WTC11 (cell line): ENCODE data around the gene TSEN54. TPM values are rescaled to one million over a fixed set of nuclear protein-coding genes. Genes with fewer than 3 reads are reported as not detected.

ENCODE experiments used
- ATAC-seq: fragments of 200-7000 bp; cut with Tn5 transposase; 2 replicates; pipeline ENCODE4 v1.10.0; 2021; ENCODE audit warnings: mild to moderate bottlenecking, moderate library complexity
- CTCF ChIA-PET: fragments of 300-600 bp; sonication (Branson Sonifier 250); formaldehyde crosslinking; loops from one replicate; lab custom pipeline; 2021; ENCODE audit warnings: antibody characterized with exemption; lab: Charles Lee
- POLR2A ChIA-PET: fragments of 350-600 bp; sonication (Branson Sonifier 250); formaldehyde crosslinking; loops from one replicate; lab custom pipeline; 2021; ENCODE audit warnings: antibody characterized with exemption; lab: Charles Lee
- DNase-seq: peaks from one replicate; pipeline ENCODE4 v3.0.0; 2021; ENCODE audit warnings: low spot score
- H3K27ac Mint-ChIP-seq: 2 replicates; pipeline ENCODE4 v1.8.0; 2021; ENCODE audit warnings: mixed read lengths
- H3K27me3 Mint-ChIP-seq: 2 replicates; pipeline ENCODE4 v1.8.0; 2021; ENCODE audit warnings: low read depth, mild to moderate bottlenecking, moderate library complexity, mixed read lengths
- H3K36me3 Mint-ChIP-seq: 2 replicates; pipeline ENCODE4 v1.8.0; 2021; ENCODE audit warnings: mixed read lengths
- H3K4me1 Mint-ChIP-seq: 2 replicates; pipeline ENCODE4 v1.8.0; 2022; ENCODE audit warnings: mixed read lengths
- H3K4me3 Mint-ChIP-seq: 2 replicates; pipeline ENCODE4 v1.8.0; 2021; ENCODE audit warnings: mild to moderate bottlenecking, moderate library complexity, mixed read lengths
- H3K9me3 Mint-ChIP-seq: 2 replicates; pipeline ENCODE4 v1.8.0; 2021; ENCODE audit warnings: mixed read lengths
- AR ChIP-seq: fragments of 250-450 bp; sonication (Bioruptor Pico); IDR thresholded peaks from 2 replicates; pipeline ENCODE4 v1.9.0; 2021; ENCODE audit warnings: mild to moderate bottlenecking
- CTCF ChIP-seq: fragments of 200-600 bp; IDR thresholded peaks from 2 replicates; pipeline ENCODE4 v1.8.0; 2022; ENCODE audit warnings: antibody characterized with exemption
- ERG ChIP-seq: fragments of 250-450 bp; sonication (Bioruptor Pico); IDR thresholded peaks from 2 replicates; pipeline ENCODE4 v1.8.0; 2021; ENCODE audit warnings: mild to moderate bottlenecking
- FOXK1 ChIP-seq: sonication (generic); formaldehyde crosslinking; IDR thresholded peaks from 2 replicates; pipeline ENCODE4 v1.8.0; 2022; ENCODE audit warnings: mild to moderate bottlenecking, moderate library complexity, missing genetic modification reagents
- FOXP4 ChIP-seq: sonication (generic); formaldehyde crosslinking; IDR thresholded peaks from 2 replicates; pipeline ENCODE4 v1.8.0; 2022; ENCODE audit warnings: mild to moderate bottlenecking, missing genetic modification reagents
- GABPB1 ChIP-seq: sonication (generic); formaldehyde crosslinking; IDR thresholded peaks from 2 replicates; pipeline ENCODE4 v1.8.1; 2023; ENCODE audit warnings: mild to moderate bottlenecking, missing genetic modification reagents
- GRHL2 ChIP-seq: fragments of 250-450 bp; sonication (Bioruptor Pico); IDR thresholded peaks from 2 replicates; pipeline ENCODE4 v1.8.0; 2022; ENCODE audit warnings: mild to moderate bottlenecking, moderate library complexity; ENCODE audit not compliant: insufficient replicate concordance, severe bottlenecking
- IRF2 ChIP-seq: sonication (generic); formaldehyde crosslinking; IDR thresholded peaks from 2 replicates; pipeline ENCODE4 v1.8.0; 2022; ENCODE audit warnings: low read depth, missing genetic modification reagents, borderline replicate concordance
- NFATC4 ChIP-seq: fragments of 250-450 bp; sonication (Bioruptor Pico); IDR thresholded peaks from 2 replicates; pipeline ENCODE4 v1.9.0; 2021; ENCODE audit warnings: mild to moderate bottlenecking
- NR3C1 ChIP-seq: sonication (generic); formaldehyde crosslinking; conservative IDR thresholded peaks from 2 replicates; pipeline ENCODE4 v1.8.1; 2023; ENCODE audit warnings: low read depth, mild to moderate bottlenecking, missing genetic modification reagents
- RORB ChIP-seq: fragments of 250-450 bp; sonication (Bioruptor Pico); IDR thresholded peaks from 2 replicates; pipeline ENCODE4 v1.9.0; 2021; ENCODE audit warnings: mild to moderate bottlenecking
- STAT6 ChIP-seq: sonication (generic); formaldehyde crosslinking; conservative IDR thresholded peaks from 2 replicates; pipeline ENCODE4 v1.8.1; 2023; ENCODE audit warnings: mild to moderate bottlenecking, low read depth, missing genetic modification reagents, moderate library complexity
- USF1 ChIP-seq: sonication (generic); formaldehyde crosslinking; IDR thresholded peaks from 2 replicates; pipeline ENCODE4 v1.8.0; 2022; ENCODE audit warnings: mild to moderate bottlenecking, missing genetic modification reagents
- ZBTB21 ChIP-seq: sonication (generic); formaldehyde crosslinking; IDR thresholded peaks from 2 replicates; pipeline ENCODE4 v1.8.1; 2023; ENCODE audit warnings: mild to moderate bottlenecking, missing genetic modification reagents, borderline replicate concordance
- ZNF138 ChIP-seq: sonication (generic); formaldehyde crosslinking; conservative IDR thresholded peaks from 2 replicates; pipeline ENCODE4 v1.8.1; 2022; ENCODE audit warnings: mild to moderate bottlenecking, moderate library complexity, missing genetic modification reagents
- ZNF396 ChIP-seq: fragments of 250-450 bp; sonication (Bioruptor Pico); IDR thresholded peaks from 2 replicates; pipeline ENCODE4 v1.8.0; 2021; ENCODE audit warnings: mild to moderate bottlenecking, moderate library complexity, borderline replicate concordance
- ZNF416 ChIP-seq: fragments of 250-450 bp; sonication (Bioruptor Pico); IDR thresholded peaks from 2 replicates; pipeline ENCODE4 v1.9.0; 2021; ENCODE audit warnings: mild to moderate bottlenecking, inconsistent platforms
- ZNF512 ChIP-seq: sonication (generic); formaldehyde crosslinking; IDR thresholded peaks from 2 replicates; pipeline ENCODE4 v1.8.1; 2022; ENCODE audit warnings: missing genetic modification reagents, borderline replicate concordance
- ZNF671 ChIP-seq: fragments of 250-450 bp; sonication (Bioruptor Pico); IDR thresholded peaks from 2 replicates; pipeline ENCODE4 v1.8.0; 2021; ENCODE audit warnings: mild to moderate bottlenecking
- total RNA-seq: library from RNA; stranded (reverse); gene quantifications from 3 replicates; pipeline ENCODE4 v1.2.3, GENCODE V29; 2021

TSEN54 gene
- total RNA-seq, 1 experiment from 2014 or later: 53.4 TPM

GRCh38 chr17:75471207-75471606, 45.1 kb upstream of the TSEN54 start (continued):
- TF ChIP-seq USF1: no peak
- TF ChIP-seq ZNF512 (CRISPR knock-in tag): no peak
- TF ChIP-seq ERG: no peak
- no peak for TF ChIP-seq ZNF396 (CRISPR knock-in tag)
- no peak for TF ChIP-seq ZNF416 (CRISPR knock-in tag)
- no peak for TF ChIP-seq IRF2 (CRISPR knock-in tag)
- TF ChIP-seq FOXP4 (CRISPR knock-in tag): no peak
- TF ChIP-seq ZBTB21: no peak
- no peak for TF ChIP-seq NR3C1 (CRISPR knock-in tag)
- TF ChIP-seq NFATC4 (CRISPR knock-in tag): no peak
- no peak for TF ChIP-seq STAT6

GRCh38 chr17:75472119-75472518, 44.2 kb upstream of the TSEN54 start:
- Mint-ChIP-seq H3K27me3 (no peaks in the 10 kb centered on the region), H3K4me1 (no peaks in the 10 kb centered on the region), H3K9me3 (no peaks in the 10 kb centered on the region), H3K36me3 (no peaks in the 10 kb centered on the region; the same call in 1 of the 2 replicates), H3K27ac (no peak overlapping the region), H3K4me3 (no peak overlapping the region)
- DNase-seq (no peak), ATAC-seq (no peak)
- ChIA-PET CTCF (interaction anchor here (1.6 kb wide), 1 partner anchor 183 kb away, joined by 3 read pairs; the partner anchor contains the start of gene SLC25A19), POLR2A (no interaction called here)
- TF ChIP-seq GRHL2 (no peak), ZNF671 (CRISPR knock-in tag) (no peak), CTCF (no peak), GABPB1 (CRISPR knock-in tag) (no peak), FOXK1 (no peak), ERG (no peak), AR (CRISPR knock-in tag) (no peak), RORB (CRISPR knock-in tag) (no peak), ZNF138 (CRISPR knock-in tag) (no peak)
